ENCODE measurements around the gene YBEY.
"Not testable (repeated sequence)": the region's sequence is repeated elsewhere in the genome, so short reads cannot be mapped to it uniquely, and the experiment has no call there.

YBEY gene

DNA sequence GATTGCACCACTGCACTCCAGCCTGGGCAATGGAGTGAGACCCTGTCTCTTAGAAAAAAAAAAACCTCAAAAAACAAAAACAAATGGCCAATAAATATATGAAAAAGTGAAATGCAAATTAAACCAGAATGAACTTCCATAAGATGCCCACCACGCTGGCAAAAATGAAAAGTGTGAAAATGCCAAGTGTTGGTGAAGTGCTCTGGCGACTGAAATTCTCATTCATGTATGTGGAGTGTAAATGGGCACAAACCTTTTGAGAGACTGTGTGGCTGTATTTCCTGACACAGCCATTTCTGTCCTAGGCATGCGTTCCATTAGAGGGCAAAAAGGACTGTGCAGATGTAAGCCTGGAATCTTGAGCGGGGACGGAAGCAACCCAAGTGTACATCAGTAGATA is 18.3 kb downstream of the YBEY start:
- DNase-seq (ENCODE audit: low read depth): no peak

DNA sequence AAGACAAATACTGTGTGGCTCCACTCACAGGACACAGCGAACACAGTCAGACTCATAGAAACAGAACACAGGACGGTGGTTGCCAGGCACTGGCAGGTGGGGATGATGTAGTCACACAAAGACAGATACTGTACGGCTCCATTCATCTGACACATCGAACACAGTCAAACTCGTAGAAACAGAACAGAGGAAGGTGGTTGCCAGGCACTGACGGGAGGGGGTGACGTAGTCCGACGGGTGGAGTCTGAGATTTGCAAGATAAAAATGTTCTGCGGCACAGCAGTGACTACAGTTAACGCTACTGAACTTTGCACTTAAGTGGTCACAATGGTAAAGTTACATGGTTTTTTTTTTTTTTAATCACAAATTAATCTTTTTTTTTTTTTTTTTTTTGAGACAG is 18.8 kb downstream of the YBEY start:
- DNase-seq (ENCODE audit: low read depth): no peak

DNA sequence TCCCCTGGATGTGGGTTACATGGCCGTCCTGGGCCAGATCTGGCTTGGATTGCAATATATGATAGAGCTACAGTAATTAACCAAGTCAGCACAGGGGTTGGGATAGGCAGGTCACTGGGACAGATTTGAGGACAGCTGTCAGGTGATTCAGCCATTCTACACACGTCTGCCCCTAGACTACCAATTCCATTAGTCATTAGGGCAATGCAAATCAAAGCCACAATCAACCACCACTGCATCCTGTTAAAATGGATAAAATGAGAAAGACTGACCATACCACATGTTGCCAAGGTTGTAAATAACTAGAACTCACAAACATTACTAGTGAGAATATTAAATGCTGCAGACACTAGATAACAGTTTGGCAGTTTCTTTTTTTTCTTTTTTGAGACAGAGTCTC is 21.5 kb downstream of the YBEY start:
- DNase-seq (ENCODE audit: low read depth): no peak

DNA sequence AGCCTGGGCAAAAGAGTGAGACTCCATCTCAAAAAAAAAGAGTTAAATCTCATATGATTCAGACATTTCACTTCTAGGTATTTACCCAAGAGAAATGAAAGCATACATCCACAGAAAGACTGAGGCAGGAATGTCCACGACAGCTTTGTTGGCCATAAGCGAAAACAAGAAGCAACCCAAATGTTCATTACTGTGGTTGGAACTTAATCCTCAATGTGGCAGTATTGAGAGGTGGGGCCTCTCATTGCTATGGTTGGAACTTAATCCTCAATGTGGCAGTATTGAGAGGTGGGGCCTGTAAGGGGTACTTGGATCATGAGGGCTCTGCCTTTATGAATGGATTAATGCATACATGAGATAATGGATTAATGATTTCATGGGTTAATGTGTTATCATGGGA is 22.3 kb downstream of the YBEY start:
- no peak for DNase-seq (ENCODE audit: low read depth)

DNA sequence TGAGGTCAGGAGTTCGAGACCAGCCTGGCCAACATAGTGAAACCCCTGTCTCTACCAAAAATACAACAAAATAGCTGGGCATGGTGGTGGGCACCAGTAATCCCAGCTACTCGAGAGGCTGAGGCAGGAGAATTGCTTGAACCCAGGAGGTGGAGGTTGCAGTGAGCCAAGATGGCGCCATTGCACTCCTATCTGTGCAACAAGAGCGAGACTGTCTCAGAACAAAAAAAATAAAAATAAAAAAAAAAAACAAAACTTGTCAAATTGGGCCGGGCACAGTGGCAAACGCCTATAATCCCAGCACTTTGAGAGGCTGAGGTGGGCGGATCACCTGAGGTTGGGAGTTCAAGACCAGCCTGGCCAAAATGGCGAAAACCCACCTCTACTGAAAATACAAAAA is 24.1 kb downstream of the YBEY start:
- DNase-seq (ENCODE audit: low read depth): not testable (repeated sequence)

DNA sequence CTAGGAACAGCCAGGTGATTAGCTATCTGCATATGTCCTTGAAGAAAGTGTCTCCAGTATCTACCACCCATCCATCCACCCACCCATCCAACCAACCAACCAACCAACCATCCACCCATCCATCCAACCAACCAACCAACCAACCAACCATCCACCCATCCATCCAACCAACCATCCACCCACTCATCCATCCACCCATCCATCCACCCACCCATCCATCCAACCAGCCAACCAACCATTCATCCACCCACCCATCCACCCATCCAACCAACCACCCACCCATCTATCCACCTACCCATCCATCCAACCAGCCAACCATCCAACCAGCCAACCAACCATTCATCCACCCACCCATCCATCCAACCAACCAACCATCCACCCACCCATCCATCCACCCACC is 25.4 kb downstream of the YBEY start:
- DNase-seq (ENCODE audit: low read depth): no peak

DNA sequence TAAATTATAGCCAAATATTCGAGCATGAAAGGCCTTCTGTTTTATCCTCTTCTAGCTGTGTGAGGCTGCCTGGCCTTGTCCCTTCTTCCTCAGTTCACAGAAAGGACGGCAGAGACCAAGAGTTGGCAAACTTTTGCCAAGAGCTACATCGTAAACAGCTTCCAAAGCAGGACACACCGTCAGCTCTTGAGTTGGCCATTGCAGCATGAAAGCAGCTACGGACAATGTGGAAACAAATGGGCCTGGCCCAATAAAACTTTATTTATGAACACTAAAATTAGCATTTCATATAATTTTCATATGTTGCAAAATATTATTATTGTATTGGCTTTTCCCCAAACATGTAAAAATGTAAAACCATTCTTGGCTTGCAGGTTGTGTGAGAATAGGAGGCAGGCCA is 26.8 kb downstream of the YBEY start:
- no peak for DNase-seq (ENCODE audit: low read depth)

DNA sequence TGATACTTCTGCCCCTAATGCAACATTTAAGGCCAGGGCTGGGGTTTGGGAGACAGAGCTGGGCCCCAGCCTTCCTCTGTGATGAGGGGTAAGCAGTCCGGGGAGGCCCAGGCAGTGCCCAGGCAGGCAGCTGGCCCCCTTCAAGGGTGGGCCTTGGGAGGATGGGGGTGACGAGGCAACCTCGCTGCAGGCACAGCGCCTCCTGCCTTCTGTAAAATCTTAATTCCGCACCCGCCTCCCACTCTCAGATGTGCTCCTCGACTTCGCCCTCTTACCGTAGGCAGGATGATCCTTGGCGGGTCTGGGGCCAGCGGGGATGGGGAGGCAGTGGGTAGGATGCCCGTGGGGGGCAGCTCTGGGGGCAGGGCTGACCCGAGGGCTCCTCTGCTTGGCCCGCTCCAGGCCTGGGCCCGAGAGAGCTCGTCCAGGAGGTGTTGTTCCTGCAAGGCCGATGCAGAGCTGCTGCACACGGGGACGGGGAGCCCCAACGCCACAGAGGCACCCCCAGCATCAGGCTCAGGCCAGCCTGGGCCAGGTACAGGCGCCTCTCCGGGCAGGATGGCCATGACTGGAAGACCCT is 28.4 kb downstream of the YBEY start:
- no peak for DNase-seq (ENCODE audit: low read depth)

DNA sequence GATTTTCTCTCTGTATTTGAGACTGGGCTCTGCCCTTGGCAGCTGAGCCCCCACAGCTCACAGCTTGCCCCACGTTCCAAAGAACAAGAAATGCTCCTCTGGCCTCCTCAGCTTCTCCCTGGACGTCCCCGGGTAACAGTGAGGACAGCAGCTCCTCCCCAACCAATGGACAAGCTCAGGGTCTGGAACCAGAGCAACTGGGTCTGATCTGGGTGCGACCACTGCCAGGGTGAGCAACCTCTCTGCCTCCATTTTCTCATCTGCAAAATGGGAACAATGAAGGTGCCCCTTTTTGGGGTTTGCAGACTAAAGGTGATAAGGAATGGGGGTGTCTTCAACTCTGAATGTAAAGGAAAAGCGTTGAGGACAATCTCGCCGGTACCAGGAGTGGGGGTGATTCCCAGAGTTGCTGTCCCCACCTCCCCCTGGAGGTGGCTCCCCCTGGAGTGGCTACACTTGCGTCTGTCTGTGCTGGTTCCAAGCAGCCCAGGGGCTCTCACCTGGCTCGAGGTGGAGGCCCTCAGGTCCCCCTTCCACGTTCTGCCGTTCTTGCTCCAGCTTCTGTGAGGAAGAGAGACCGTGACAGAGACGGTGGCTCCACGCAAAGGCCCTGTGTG is 30.7 kb downstream of the YBEY start:
- no peak for DNase-seq (ENCODE audit: low read depth)

DNA sequence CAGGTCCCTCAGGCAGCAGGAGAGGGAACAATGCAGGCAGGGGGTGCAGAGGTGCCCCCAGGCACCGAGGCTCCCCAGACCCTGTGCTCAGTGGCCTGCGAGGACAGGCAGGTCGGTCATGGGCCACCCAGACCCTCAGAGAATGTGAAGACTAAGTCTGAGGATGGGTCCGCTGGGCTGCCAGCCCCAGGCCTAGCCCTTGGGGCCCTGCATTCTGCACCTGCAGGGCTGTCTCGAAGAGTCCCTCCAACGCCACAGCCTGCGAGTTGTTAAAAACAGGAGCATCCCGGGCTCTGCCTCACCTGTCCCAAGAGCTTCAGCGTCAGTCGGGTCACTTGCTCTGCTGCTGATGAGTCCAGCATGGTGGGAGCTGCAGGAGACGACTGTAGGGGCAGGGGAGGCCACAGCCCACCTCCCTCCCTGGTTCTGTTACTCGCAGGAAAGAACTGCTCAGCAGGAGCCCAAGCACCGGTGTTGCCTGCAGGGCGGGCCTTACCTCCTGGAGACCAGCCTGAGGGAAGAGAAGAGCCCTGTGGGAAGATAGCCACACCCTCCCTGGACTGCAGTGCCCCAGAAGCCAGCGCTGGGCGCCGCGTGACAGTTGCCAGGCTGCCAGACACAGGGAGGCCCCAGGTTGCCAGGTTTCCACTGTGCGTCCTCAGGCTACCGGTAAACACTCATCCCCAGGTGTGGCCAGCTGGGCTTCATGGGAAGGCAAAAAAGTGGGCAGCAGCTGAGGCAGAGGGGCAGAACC is 31.7 kb downstream of the YBEY start:
- no peak for DNase-seq (ENCODE audit: low read depth)

DNA sequence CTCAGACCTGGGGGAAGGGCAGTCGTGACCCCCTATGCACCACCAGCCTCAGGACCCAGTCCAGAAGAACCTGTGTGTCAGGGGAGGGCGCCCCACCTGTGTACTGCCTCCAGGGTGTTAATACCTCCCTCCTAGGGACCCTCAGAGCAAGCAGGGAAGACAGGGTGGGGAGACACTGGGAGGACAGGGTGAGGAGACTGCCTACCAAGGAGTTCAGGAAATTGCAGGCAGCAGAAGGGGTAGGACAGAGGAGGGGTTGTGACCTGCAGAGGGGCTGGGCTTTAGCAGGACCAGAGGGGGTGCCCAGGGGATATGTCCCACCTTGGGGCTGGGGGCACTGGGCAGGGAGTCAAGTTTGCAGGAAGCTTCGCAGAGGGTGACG is 32.3 kb downstream of the YBEY start:
- no peak for DNase-seq (ENCODE audit: low read depth)

DNA sequence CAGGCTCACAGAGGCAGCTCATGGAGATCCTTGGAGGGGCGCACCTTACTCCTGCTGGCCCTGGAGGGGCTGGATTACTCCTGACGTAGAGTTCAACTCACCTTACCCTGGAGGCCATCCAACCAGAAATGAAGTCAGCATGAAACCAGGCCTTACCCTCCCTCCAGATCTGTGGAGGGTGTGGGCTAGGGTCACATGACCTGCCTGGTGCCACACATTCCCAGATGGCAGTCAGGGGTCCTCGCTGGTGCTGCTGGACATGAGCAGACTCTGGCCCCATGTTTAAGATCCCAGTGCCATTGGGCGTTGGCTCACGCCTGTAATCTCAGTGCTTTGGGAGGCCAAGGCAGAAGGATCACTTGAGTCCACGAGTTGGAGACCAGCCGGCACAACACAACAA is 33.0 kb downstream of the YBEY start:
- DNase-seq (ENCODE audit: low read depth): no peak

DNA sequence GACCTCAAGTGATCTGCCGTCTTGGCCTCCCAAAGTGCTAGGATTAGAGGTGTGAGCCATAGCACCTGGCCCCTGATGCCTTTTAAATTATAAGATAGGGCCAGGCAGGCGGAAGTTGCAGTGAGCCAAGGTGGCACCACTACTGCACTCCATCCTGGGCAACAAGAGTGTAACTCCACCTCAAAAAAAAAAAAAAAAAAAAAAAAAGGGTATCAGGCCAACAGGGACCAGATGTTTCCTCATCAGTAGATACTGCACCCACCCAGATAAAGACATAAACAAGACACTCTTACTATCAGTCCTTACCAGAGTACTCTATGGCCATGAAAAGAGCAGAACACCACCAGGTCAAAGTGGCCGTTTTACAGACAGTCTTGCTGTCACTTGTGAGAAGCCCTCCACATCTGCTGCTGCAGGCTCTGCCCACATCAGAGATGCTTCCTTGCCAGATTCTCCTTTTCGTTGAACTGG is 34.2 kb downstream of the YBEY start:
- DNase-seq (ENCODE audit: low read depth): no peak

DNA sequence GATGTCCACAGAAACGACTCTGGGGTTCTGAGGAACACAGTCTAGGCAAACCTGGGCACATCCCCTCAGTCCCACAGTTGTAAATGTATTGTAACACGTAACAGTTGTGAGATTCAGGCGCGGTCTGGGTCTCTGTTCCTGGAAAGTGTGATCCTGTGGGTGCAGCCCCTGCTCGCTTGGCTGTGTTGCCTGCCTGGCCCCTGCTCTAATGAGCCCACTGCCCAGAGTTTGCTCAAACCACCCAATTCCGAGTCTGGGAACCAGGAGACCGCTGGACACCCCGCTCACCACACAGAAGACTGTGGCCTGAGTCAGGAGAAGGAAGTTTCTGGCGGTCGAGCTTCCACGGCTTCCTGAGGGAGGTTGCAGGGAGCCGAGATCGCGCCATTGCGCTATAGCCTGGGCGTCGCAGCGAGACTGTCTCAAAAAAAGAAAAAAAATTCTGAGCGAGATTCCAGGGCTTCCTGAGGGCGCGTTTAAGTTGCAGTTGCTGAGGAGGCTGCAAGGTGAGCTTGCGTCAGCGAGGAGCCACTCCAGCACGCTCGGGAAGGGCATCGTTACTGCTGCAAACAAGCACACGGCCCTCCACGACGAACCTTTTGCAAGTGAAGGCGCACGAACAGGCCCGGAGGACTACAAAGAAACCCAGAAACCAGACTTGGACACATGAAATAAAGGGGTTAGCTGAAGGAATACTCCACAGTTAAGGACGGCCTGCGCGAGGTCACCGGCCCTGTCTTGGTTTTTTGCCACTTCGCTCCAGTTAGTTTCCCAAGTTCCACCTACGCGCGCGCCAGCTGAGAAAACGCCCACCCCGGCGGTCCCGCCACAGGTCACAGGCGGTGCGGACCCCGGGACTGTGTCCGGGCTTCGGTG is 36.4 kb downstream of the YBEY start:
- no peak for DNase-seq (ENCODE audit: low read depth)

DNA sequence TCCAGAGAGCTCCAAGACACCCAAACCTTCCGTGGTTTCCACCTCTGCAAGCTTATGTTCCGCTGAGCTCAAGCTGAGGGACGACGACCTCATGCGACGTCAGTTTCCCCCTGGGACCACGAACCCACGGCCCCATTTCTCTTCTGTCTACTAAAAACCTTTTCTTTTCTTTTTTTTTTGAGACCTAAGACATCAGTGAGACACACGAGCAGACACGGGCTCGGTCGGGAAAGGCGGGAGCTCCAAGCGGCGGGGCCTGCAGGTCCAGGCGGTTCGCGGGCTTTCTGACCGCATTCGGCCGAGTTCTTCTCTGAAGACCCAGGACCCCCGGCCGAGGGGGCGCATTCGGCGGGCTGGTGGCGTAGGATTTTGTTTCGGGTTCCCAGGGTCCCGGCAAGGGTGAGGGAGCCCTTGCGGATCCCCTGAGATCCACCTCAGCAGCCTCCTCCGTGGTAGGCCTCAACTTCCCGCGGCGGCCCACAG is 37.1 kb downstream of the YBEY start:
- no peak for DNase-seq (ENCODE audit: low read depth)

DNA sequence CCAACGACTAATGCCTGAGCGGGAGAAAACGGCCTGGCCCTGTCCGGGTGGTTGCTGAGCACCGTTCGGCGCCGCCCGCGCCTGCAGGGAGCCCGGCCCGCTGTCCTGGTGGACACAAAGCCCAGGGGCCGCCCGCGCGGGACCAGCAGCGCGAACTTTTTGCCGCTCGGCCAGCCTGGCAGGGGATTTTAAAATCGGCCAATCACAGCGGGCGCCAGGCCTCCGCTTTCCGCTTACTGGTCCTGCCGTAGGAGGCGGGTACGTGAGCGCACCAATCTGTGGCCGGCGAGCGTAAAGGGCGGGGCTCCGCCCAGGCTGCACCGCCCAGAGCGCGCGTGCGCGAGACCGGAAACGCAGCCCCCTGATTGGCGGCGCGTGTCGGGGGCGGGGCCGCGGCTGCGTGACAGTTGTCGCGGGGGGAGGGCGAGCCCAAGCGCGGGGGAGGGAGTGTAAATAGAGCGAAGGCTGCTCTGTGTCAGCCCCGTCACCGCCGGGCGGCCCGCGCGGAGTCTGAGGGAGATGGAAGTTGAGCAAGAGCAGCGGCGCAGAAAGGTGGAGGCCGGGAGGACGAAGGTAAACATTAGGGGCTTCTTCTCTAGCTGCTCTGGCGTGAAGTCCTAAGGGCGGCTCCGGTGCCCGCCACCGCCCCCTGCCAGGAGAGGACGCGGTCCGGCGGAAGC is 37.7 kb downstream of the YBEY start, which contains the start of the genes C21orf58 and PCNT:
Gene C21orf58, minus strand, starts transcription at position 161 of the 680 bp plus-strand sequence. CDS start 1,132 bp downstream, outside the sequence.
Gene PCNT, plus strand, starts transcription at position 447 of the 680 bp plus-strand sequence. Its CDS starts 73 bp downstream, at position 520.
- peak; percentile 93 for DNase-seq (ENCODE audit: low read depth)

DNA sequence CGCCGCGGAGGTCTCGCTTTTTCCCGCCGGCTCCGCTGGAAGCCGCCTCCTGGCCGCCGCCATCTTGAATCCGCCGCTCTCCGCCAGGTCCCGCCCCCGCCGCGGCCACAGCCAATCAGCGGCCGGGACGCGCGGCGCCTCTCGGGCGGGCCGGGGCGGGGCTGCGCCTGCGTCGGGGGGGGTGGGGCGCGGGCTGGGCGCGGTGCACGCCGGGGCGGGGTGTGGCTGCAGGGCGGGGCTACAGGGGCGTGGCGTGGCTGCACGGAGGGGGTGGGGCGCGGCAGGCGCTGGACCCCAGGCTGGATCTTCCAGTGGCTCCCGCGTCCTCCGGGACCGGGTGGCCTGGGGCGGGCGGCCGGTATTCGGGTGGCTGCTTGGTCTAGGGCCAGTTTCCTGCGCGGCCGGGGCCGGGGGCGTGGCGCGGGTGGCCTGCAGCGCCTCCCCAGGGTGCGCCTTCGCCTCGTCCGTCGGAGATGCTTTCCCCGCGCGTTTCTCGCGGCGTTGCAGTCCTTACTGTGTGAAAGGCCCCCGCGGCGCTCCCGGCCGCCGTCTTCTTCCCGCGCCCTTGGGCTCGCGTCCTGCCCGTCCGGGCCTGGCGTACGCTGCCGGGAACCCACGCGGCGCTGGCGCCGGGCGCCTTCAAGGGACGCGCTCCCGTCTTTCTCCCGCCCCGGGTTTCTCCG is 38.4 kb downstream of the YBEY start:
- DNase-seq (ENCODE audit: low read depth): peak; percentile 85

DNA sequence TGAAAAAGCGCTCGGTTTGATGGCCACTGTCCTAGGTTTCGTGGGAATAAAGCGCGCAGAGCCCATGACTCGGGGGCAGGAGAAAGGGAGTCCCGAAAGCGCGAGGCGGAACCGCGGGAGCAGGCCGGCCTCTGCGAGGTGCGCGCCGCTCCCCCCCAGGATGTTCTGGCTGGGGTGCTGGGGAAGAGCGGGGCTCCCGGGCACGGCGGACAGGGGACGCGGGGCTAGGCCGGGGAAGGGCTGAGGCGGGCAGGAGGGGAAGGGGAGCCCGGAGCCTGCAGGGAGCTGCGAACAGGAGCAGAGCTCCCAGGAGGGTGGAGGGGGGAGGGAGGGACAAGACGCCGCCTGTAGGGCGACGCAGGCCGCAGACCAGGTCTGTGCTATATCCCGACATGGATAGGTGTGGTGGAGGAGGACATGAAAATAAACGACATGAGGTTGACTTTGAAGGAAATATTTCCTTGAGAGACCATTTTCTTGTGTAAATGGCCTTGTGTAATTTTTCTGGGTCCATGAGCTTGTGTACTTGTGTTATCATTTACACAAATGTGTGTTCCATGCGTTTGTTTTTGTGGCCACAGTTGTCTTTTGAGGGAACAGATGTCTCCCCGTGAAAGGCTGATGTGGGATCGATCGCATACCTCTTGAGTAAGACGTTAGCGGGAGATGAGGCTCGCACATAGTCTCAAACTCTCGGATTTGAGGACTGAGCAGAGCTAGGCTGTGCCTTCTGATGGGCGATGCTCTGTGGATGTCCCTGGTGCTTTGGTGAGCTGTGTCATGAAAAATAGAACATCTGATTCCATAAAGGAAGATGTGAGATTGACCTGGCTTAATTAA is 39.2 kb downstream of the YBEY start:
- no peak for DNase-seq (ENCODE audit: low read depth)

DNA sequence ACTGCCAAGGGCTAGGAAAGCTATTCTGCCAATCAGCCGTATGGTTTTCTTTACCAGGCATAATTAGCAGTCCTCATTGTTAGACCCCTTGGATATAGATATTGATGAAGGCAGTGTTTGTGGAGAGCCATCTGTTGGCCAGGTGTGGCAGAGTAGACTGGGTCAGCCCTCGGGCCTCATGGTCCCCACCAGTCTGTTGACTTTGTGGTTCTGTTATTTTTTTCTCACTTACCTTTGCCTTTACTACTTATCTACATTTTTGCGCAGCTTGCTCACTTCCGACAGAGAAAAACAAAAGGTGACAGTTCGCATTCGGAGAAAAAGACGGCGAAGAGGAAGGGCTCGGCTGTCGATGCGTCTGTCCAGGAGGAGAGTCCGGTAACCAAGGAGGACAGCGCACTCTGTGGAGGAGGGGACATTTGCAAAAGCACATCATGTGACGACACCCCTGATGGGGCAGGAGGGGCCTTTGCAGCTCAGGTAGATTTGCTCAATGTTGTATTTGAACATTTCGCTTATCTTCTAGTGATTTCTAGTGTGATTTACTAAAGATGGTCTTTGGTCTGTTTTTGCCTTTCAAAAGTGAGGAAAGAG is 40.1 kb downstream of the YBEY start:
- DNase-seq (ENCODE audit: low read depth): no peak

DNA sequence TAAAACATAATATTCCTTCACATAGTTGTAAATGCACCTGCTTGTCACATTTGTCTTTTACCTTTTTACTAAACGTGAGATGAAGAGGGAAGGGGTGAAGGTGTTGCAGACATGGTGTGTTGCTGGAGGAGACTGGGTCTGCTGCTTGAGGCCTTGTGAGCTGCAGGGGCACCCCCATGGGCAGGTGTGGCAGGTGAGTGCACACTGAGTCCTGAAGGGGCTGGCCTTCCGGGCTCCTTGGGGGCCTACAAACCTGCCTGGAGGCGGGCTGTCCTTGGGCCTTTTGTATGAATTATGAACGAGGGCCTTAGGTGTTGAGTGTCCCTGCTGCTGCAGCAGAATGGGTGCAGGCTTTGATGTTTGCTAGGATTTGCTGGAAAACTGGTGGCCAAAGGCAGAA is 41.6 kb downstream of the YBEY start:
- no peak for DNase-seq (ENCODE audit: low read depth)
